ENCODE measurements around the gene CCRL2. TPM values are rescaled to one million over a fixed set of nuclear protein-coding genes. Genes with fewer than 3 reads are reported as not detected.
"Not testable (repeated sequence)": the region's sequence is repeated elsewhere in the genome, so short reads cannot be mapped to it uniquely, and the experiment has no call there.

The CCRL2 gene
- total and polyA plus RNA-seq, 2 of the 8 experiments (the other 6 are each of a cell fraction or from before 2014, with no cell fraction given), result not detected

DNA sequence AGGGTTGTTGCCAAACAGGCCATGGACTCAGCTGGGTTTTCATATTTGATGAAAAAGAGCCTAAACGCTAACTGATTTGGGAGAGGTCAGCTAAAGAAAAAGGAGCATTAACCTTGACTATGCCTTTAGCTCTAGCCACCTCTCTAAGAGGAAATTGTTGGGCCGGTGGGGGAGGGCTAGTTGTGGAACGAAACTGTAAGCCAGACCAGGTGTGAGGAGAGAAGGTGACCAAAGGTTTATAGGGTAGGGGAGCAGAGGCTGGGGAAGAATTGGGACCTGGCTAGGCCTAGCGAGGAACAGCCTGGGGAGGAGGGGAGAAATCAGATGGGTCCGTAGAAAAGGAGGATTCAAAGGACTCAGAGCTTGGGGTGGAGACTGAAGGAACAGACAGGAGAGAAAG lies 15.5 kb upstream of the CCRL2 start:
- FAIRE-seq; H3K23ac ChIP-seq (ENCODE audit: insufficient read length); H3K4ac ChIP-seq (replicated peaks; ENCODE audit: insufficient read length, low read depth, low read length); H3K14ac ChIP-seq (ENCODE audit: insufficient read length); H3K4me1 ChIP-seq (replicated peaks in 1 of 4; ENCODE audit: control insufficient read depth in 3 of 4, insufficient read depth in 4 of 4, low read length in 3 of 4); H2AFZ ChIP-seq (ENCODE audit: low read length); H4K20me1 ChIP-seq (replicated peaks in 1 of 2; ENCODE audit: control insufficient read depth in 1 of 2, insufficient read depth in 2 of 2, low read length in 2 of 2); H2BK12ac ChIP-seq (ENCODE audit: low read depth, low read length); POLR2A ChIA-PET (ENCODE audit: partially characterized antibody); H3K79me1 ChIP-seq (ENCODE audit: low read depth, low read length); H3K79me2 ChIP-seq (ENCODE audit: control insufficient read depth in 1 of 2, insufficient read depth in 2 of 2, low read length in 2 of 2); DNase-seq (ENCODE audit: low read depth in 1 of 2, low spot score in 2 of 2); H3K27ac ChIP-seq (ENCODE audit: low read depth, low read length); H2BK5ac ChIP-seq (ENCODE audit: low read depth, low read length); H2BK20ac ChIP-seq (ENCODE audit: low read length); H4K5ac ChIP-seq (ENCODE audit: insufficient read length, low read depth, low read length); H3K18ac ChIP-seq (ENCODE audit: extremely low read depth, low read length); H2BK15ac ChIP-seq (ENCODE audit: low read length); H3K4me3 ChIP-seq (ENCODE audit: extremely low read depth in 1 of 4, insufficient read depth in 2 of 4, low read depth in 3 of 4, low read length in 4 of 4); H2BK120ac ChIP-seq (replicated peaks; ENCODE audit: low read depth, low read length); H2AK5ac ChIP-seq (ENCODE audit: low read depth, low read length); H3K23me2 ChIP-seq (ENCODE audit: low read depth, low read length); H3K9me3 ChIP-seq (ENCODE audit: insufficient read depth in 2 of 2, low read depth in 1 of 2, low read length in 1 of 2); H4K8ac ChIP-seq (ENCODE audit: extremely low read depth, insufficient read depth, low read length); H4K91ac ChIP-seq (replicated peaks; ENCODE audit: insufficient read length, low read length); H3K9ac ChIP-seq (replicated peaks in 1 of 4; ENCODE audit: extremely low read depth in 1 of 4, low read depth in 3 of 4, low read length in 3 of 4); H3K27me3 ChIP-seq (replicated peaks in 1 of 4; ENCODE audit: control insufficient read depth in 3 of 4, extremely low read depth in 1 of 4, insufficient read depth in 3 of 4, low read length in 3 of 4); H3K56ac ChIP-seq (replicated peaks; ENCODE audit: insufficient read length, low read depth, low read length); H3K36me3 ChIP-seq (ENCODE audit: control insufficient read depth in 2 of 4, insufficient read depth in 4 of 4, low read length in 3 of 4); H3K4me2 ChIP-seq (ENCODE audit: insufficient read depth in 1 of 2, low read depth in 2 of 2, low read length in 2 of 2): not testable (repeated sequence)
- CTCF ChIA-PET (ENCODE audit: partially characterized antibody), result interaction anchor here (0.7 to 0.9 kb wide), 2 partner anchors 12 to 59 kb away, joined by 3 read pairs; no protein-coding TSS in a partner anchor
- 91% methylated on average over 5 of the region's 5 CpGs; no CpG with 5 or more reads in 1 of the 2 experiments for WGBS, 2 experiments (ENCODE audit: extremely low coverage in 1 of 2, insufficient coverage in 1 of 2, insufficient read length in 1 of 2, insufficient replicate concordance in 2 of 2, low coverage in 1 of 2, low lambda C conversion rate in 2 of 2, missing lambda C conversion rate in 1 of 2)

Measured in H1 (cell line).